Measurements from ENCODE around the gene CEP72.

DNA sequence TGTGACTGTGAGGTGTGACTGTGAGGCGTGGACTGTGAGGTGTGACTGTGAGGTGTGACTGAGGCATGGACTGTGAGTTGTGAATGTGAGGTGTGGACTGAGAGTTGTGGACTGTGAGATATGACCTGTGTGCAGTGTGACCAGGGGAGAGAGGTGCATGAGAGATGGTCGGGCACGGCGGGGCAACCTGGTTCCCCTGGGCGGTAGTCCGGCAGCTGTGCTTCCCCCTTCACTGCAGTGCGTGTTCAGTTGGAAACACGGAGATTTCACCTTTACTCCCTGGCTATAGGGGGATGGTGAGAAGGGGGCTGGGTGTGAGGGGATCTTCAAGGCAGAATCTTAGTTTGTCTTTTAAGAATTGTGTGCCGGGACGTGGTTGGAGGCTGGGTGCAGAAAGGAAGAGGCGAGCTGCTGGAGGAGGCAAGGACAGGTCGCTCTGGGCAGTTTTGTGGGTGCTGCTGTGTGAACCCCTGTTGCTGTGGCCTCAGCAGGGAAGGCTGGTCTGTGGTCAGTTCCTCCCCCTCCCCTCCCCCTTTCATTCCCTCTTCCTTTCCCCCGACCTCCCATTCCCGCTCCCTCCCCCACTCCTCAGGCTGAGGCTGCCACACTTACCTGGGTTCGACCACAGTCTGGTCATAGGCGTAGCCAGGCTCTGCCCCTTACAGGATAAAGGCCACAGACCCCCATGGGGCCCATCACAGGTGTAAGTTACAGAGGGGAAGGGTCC is 39.3 kb downstream of the CEP72 start:
- TF ChIP-seq, protein P1, sequence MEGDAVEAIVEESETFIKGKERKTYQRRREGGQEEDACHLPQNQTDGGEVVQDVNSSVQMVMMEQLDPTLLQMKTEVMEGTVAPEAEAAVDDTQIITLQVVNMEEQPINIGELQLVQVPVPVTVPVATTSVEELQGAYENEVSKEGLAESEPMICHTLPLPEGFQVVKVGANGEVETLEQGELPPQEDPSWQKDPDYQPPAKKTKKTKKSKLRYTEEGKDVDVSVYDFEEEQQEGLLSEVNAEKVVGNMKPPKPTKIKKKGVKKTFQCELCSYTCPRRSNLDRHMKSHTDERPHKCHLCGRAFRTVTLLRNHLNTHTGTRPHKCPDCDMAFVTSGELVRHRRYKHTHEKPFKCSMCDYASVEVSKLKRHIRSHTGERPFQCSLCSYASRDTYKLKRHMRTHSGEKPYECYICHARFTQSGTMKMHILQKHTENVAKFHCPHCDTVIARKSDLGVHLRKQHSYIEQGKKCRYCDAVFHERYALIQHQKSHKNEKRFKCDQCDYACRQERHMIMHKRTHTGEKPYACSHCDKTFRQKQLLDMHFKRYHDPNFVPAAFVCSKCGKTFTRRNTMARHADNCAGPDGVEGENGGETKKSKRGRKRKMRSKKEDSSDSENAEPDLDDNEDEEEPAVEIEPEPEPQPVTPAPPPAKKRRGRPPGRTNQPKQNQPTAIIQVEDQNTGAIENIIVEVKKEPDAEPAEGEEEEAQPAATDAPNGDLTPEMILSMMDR (IDR thresholded peaks at IDR 0.05) = no peak
- TF ChIP-seq SIN3A (IDR thresholded peaks at IDR 0.05; ENCODE audit: borderline replicate concordance, insufficient read depth, low read depth, low read length) = no peak
